IPS-15b (cell line): Measurements from ENCODE around the gene NOXRED1.

ENCODE experiments used
- H3K27me3 ChIP-seq: one replicate; pipeline ENCODE4 v1.6.1; 2013; ENCODE audit warnings: low read length; ENCODE audit not compliant: control insufficient read depth, insufficient read depth
- H3K36me3 ChIP-seq: one replicate; pipeline ENCODE4 v1.6.1; 2013; ENCODE audit warnings: low read length; ENCODE audit not compliant: control insufficient read depth, insufficient read depth
- H3K4me1 ChIP-seq: one replicate; pipeline ENCODE4 v1.6.1; 2013; ENCODE audit warnings: mild to moderate bottlenecking, low read length; ENCODE audit not compliant: control insufficient read depth, insufficient read depth
- H3K4me3 ChIP-seq: one replicate; pipeline ENCODE4 v1.5.1; 2013; ENCODE audit warnings: low read depth, low read length
- H3K9ac ChIP-seq: one replicate; pipeline ENCODE4 v1.6.1; 2013; ENCODE audit warnings: low read depth, mild to moderate bottlenecking, low read length
- H3K9me3 ChIP-seq: one replicate; pipeline ENCODE4 v1.6.1; 2013; ENCODE audit warnings: mild to moderate bottlenecking, low read length; ENCODE audit not compliant: control insufficient read depth, insufficient read depth

NOXRED1 gene

GRCh38 chr14:77406086-77406485 lies 17.2 kb downstream of the NOXRED1 start:
- Histone ChIP-seq H3K4me3 (no peak overlapping the region), H3K27me3 (no peaks in the 10 kb centered on the region), H3K9me3 (no peaks in the 10 kb centered on the region), H3K4me1 (no peaks in the 10 kb centered on the region), H3K36me3 (no peaks in the 10 kb centered on the region), H3K9ac (no peak overlapping the region)

GRCh38 chr14:77403768-77404167 lies 19.6 kb downstream of the NOXRED1 start:
- Histone ChIP-seq H3K36me3 (no peaks in the 10 kb centered on the region), H3K27me3 (no peaks in the 10 kb centered on the region), H3K4me1 (no peaks in the 10 kb centered on the region), H3K4me3 (no peak overlapping the region), H3K9me3 (no peaks in the 10 kb centered on the region), H3K9ac (no peak overlapping the region)

DNA sequence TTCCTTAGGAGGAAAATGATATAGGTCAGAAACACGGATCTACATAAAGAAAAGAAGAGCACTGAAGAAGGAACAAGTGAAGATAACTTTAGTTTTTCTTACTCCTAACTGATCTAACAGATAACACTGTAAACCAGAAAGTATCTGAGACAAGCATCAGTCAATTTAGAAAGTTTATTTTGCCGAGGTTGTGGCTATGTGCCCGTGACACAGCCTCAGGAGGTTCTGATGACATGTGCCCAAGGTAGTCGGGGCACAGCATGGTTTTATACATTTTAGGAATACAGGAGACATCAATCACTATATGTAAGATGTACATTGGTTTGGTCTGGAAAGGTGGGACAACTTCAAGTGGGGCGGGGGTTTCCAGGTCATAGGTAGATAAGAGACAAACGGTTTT lies 23.1 kb downstream of the NOXRED1 start:
- Histone ChIP-seq H3K9me3 (no peaks in the 10 kb centered on the region), H3K4me1 (no peaks in the 10 kb centered on the region), H3K27me3 (no peaks in the 10 kb centered on the region), H3K9ac (no peak overlapping the region), H3K36me3 (no peaks in the 10 kb centered on the region), H3K4me3 (no peak overlapping the region)

- no peak overlapping the region for H3K9ac ChIP-seq
- H3K9me3 ChIP-seq: no peaks in the 10 kb centered on the region
- no peaks in the 10 kb centered on the region for H3K4me1 ChIP-seq
- no peaks in the 10 kb centered on the region for H3K27me3 ChIP-seq
- H3K36me3 ChIP-seq: no peaks in the 10 kb centered on the region
- H3K4me3 ChIP-seq: no peak overlapping the region
Observed at GRCh38 chr14:77390188-77390587, 33.1 kb downstream of the NOXRED1 start.

DNA sequence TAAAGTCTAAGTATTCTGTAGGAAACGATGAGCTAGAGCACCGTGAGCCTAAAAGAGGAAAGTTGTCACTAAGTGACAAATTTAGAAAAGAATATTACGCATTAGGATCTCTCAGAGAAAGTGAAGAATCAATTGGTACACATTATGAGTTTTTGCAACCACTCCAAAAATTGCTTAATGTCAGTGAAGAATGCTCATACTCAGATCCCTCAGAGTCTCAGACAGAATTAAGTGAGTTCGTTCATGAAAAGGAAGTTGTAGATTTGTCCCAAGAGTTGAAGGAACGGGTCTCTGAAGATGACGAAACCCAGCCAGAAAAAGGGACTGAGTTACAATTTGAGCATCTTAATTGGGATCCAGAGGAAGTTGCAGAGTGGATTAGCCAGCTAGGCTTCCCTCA lies 44.6 kb downstream of the NOXRED1 start:
- Histone ChIP-seq H3K27me3 (peaks cover 3% of the 10 kb centered on the region), H3K9me3 (no peaks in the 10 kb centered on the region), H3K9ac (no peak overlapping the region), H3K4me3 (no peak overlapping the region), H3K36me3 (no peaks in the 10 kb centered on the region), H3K4me1 (no peaks in the 10 kb centered on the region)

- H3K27me3 ChIP-seq: peaks cover 3% of the 10 kb centered on the region
- H3K4me3 ChIP-seq: peak overlapping the region; percentile 91
- H3K36me3 ChIP-seq: no peaks in the 10 kb centered on the region
- no peak overlapping the region for H3K9ac ChIP-seq
- no peaks in the 10 kb centered on the region for H3K9me3 ChIP-seq
- no peaks in the 10 kb centered on the region for H3K4me1 ChIP-seq
Observed at GRCh38 chr14:77377502-77377844, 45.9 kb downstream of the NOXRED1 start.

GRCh38 chr14:77376771-77377501 lies 46.4 kb downstream of the NOXRED1 start, which contains the start of the genes SAMD15 and TMED8:
SAMD15 (plus strand) TSS chr14:77377379; CDS start chr14:77377419, 40 bp downstream.
TMED8 (minus strand) TSS chr14:77377094; CDS start chr14:77377053, 41 bp downstream.
- Histone ChIP-seq H3K4me1 (no peaks in the 10 kb centered on the region), H3K4me3 (peak within 1 kb of the TSS; percentile 91), H3K36me3 (no peaks in the 10 kb centered on the region), H3K27me3 (peaks cover 3% of the 10 kb centered on the region), H3K9ac (peak within 1 kb of the TSS; percentile 61), H3K9me3 (no peaks in the 10 kb centered on the region)

DNA sequence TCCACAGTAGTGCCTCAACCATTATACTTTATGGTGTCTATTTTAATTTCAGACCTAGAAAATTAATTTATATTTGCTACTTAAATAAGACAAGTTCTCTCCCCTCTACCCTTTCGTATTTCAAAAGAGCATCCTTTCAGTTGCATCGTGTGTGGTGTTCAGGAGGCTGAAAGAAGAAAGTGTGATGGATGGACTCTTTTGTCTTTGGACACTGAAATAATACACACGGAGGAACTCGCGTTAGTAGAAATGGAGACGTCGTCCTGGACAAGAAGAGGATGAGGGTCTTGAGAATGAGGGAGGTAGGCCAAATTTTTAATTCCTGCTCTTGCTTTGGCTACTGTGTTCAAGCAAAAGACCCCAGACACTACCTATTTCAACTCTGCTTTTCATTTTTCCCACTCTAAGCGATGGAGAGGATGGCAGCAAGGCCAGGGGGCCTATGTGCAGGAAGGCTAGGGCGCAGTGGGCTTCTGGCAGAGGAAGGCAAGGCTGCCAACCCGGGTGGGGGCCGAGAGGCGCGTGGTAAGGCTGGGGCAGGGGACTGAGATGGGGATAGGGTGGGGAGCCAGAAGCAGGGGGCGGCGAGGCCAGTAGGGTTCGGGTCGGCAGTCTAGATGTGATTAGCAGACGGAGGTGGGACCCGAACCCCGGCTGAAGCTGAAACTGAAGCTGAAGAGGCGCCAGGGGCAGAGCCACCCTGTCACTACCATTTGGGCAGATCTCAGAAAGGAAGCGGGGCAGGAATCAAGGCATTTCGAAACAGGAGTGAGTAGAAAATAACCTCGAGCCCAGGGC lies 47.2 kb downstream of the NOXRED1 start:
- Histone ChIP-seq H3K4me1 (no peaks in the 10 kb centered on the region), H3K9me3 (no peaks in the 10 kb centered on the region), H3K27me3 (peaks cover 3% of the 10 kb centered on the region), H3K4me3 (peak overlapping the region; percentile 91), H3K9ac (peak overlapping the region; percentile 61), H3K36me3 (no peaks in the 10 kb centered on the region)

DNA sequence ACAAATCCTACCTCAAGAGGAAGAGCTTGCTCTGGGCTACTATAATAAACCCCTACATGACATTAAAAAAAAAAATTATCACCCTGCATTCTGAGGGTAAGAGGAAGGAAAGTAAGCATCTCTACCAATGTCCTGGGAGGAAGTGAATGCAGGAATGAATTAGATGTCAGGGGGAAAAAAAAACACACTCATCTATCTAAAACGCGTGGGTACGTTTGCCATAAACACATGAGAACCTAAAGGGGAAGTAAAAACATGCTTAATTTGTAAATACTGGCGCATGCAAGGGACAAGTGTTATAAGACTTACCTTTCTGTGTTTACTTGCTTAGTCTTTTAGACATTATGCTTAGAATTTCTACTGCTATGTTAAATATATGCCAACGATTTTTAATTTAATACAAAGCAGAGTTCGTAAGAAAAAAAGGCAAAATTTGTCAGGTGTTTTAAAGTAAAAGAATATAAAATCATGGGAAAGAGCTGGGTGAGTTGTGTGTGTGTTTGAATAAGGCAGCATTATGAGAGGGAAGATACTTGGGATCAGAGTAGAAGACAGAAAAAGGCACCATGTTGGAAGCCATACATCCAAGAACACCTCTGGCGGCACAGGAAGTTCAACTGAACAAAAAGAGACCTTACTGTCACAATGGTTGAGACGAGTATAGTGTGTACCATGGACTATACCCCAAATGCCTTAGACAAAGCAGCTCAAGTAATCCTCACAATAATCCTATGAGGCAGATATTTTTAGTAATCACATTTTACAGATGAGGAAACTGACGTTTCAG lies 48.0 kb downstream of the NOXRED1 start:
- Histone ChIP-seq H3K27me3 (peaks cover 3% of the 10 kb centered on the region), H3K36me3 (no peaks in the 10 kb centered on the region), H3K9ac (no peak overlapping the region), H3K9me3 (no peaks in the 10 kb centered on the region), H3K4me3 (peak overlapping the region; percentile 91), H3K4me1 (no peaks in the 10 kb centered on the region)

DNA sequence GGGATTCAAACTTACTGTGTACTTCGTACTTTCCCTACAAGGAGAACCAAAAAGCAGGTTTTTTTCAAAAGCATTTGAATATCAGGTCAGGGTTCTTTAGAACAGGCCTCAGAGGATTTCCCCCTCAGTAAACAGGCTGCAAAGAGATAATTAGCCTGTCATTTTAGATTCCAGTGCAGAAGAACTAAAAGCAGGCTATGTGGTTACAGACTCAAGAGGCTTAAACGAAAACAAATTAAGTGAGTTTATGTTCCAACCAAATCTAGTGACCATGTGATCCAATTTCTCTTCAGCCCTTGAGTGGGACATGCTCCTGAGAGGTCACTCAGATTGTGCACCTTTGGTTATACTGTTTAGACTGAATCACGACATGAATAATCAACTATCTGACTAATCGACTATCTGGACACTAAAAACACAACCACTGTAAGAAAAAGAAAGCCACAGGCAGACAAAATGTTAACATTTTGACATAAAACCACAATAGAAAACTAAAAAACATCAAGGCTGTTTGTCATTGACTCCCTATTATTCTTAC lies 51.0 kb downstream of the NOXRED1 start:
- H3K27me3 ChIP-seq: peaks cover 3% of the 10 kb centered on the region
- H3K9me3 ChIP-seq: no peaks in the 10 kb centered on the region
- no peaks in the 10 kb centered on the region for H3K36me3 ChIP-seq
- H3K4me3 ChIP-seq: no peak overlapping the region
- H3K9ac ChIP-seq: no peak overlapping the region
- no peaks in the 10 kb centered on the region for H3K4me1 ChIP-seq

GRCh38 chr14:77369285-77369684 lies 54.0 kb downstream of the NOXRED1 start:
- Histone ChIP-seq H3K4me1 (no peaks in the 10 kb centered on the region), H3K4me3 (no peak overlapping the region), H3K9me3 (no peaks in the 10 kb centered on the region), H3K36me3 (no peaks in the 10 kb centered on the region), H3K27me3 (no peaks in the 10 kb centered on the region), H3K9ac (no peak overlapping the region)
